ENCODE data around the gene PDE4B. TPM values are rescaled to one million over a fixed set of nuclear protein-coding genes. Genes with fewer than 3 reads are reported as not detected.
A peak's percentile ranks its signal among the peaks of the same experiment; 100 is the strongest.

PDE4B gene
- total RNA-seq, 2 donors from 2014 or later: 4.3 to 18.0 TPM

DNA sequence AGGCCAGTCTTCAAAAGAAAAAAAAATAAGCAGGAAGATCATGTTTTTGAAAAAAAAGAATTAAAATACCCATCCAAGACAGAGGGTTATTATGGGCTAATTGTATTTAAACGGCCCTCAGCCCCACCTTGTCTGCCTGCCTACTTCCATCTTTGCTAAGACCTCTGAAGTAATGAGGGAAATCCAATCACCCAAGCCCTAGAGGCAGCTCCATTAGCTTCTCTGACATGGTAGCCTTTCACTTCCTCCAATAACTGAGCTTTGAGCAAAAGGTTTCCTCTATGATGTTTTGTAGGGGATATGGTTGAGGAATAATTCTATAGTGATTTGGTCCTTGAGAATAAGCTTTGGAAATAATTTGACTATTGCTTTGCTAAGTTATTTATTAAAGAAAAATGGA, 563.1 kb downstream of the PDE4B start:
- no peaks in the 10 kb centered on the region for H3K9me3 Mint-ChIP-seq
- Histone ChIP-seq H3K36me3 (ENCODE audit: control insufficient read depth, insufficient read depth, low read length) (no peaks in the 10 kb centered on the region), H3K9ac (ENCODE audit: extremely low read depth, low read length, poor library complexity, severe bottlenecking) (no peak overlapping the region), H3K4me3 (ENCODE audit: low read length) (peak overlapping the region; percentile 22), H3K27ac (ENCODE audit: low read depth, low read length) (no peak overlapping the region), H3K9me3 (ENCODE audit: control insufficient read depth, low read length) (no peaks in the 10 kb centered on the region), H3K4me1 (ENCODE audit: control insufficient read depth, insufficient read depth, low read length) (peaks cover 40% of the 10 kb centered on the region), H3K27me3 (ENCODE audit: control insufficient read depth, insufficient read depth, low read length, poor library complexity, severe bottlenecking) (no peaks in the 10 kb centered on the region)
- H3K4me1 Mint-ChIP-seq: peaks cover 83% of the 10 kb centered on the region
- TF ChIP-seq, protein P1, sequence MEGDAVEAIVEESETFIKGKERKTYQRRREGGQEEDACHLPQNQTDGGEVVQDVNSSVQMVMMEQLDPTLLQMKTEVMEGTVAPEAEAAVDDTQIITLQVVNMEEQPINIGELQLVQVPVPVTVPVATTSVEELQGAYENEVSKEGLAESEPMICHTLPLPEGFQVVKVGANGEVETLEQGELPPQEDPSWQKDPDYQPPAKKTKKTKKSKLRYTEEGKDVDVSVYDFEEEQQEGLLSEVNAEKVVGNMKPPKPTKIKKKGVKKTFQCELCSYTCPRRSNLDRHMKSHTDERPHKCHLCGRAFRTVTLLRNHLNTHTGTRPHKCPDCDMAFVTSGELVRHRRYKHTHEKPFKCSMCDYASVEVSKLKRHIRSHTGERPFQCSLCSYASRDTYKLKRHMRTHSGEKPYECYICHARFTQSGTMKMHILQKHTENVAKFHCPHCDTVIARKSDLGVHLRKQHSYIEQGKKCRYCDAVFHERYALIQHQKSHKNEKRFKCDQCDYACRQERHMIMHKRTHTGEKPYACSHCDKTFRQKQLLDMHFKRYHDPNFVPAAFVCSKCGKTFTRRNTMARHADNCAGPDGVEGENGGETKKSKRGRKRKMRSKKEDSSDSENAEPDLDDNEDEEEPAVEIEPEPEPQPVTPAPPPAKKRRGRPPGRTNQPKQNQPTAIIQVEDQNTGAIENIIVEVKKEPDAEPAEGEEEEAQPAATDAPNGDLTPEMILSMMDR (conservative IDR thresholded peaks at IDR 0.05): no peak
- no peak for DNase-seq
- no peak overlapping the region for H3K27ac Mint-ChIP-seq
- peaks cover 2% of the 10 kb centered on the region for H3K36me3 Mint-ChIP-seq (ENCODE audit: low read depth)
- peak overlapping the region; percentile 59 for H3K4me3 Mint-ChIP-seq
- no peaks in the 10 kb centered on the region for H3K27me3 Mint-ChIP-seq (ENCODE audit: insufficient read depth)
- 86% methylated on average over 1 of the region's 1 CpG; no CpG with 5 or more reads in 1 of the 2 experiments for WGBS, 2 experiments (ENCODE audit: insufficient coverage in 1 of 2, insufficient read length in 1 of 2)

DNA sequence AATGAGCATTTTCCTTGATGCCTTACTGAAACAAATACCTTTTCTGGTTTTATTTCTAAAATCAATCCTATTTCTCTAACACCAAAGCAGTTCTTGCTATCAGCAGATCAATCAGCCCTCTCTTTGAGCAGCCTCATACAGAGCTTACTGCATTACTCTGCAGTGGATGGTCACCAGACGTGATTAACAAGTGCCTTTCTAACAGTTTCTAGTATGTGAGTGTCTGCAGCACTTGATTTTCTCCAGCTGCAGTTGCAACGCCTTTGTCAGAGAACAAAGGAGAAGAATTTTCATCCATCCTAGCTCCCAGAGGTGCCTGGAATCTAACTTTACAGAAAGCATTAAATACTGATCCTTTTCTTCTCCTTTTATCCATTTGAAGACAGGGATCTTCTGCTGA, 563.9 kb downstream of the PDE4B start:
- no peak for DNase-seq
- H3K9ac ChIP-seq (ENCODE audit: extremely low read depth, low read length, poor library complexity, severe bottlenecking): peak overlapping the region; percentile 23
- H3K27ac ChIP-seq (ENCODE audit: low read depth, low read length): peak overlapping the region; percentile 40
- peaks cover 75% of the 10 kb centered on the region for H3K4me1 Mint-ChIP-seq
- no peaks in the 10 kb centered on the region for H3K9me3 ChIP-seq (ENCODE audit: control insufficient read depth, low read length)
- peaks cover under 1% of the 10 kb centered on the region for H3K36me3 ChIP-seq (ENCODE audit: control insufficient read depth, insufficient read depth, low read length)
- H3K4me1 ChIP-seq (ENCODE audit: control insufficient read depth, insufficient read depth, low read length): peaks cover 32% of the 10 kb centered on the region
- 20 to 35% methylated on average over 1 to 2 of the region's 2 CpGs for WGBS, 2 experiments (ENCODE audit: insufficient coverage in 1 of 2, insufficient read length in 1 of 2)
- peak overlapping the region; percentile 72 for H3K27ac Mint-ChIP-seq
- H3K4me3 ChIP-seq (ENCODE audit: low read length): peak overlapping the region; percentile 56
- peak overlapping the region; percentile 16 for H3K4me3 Mint-ChIP-seq
- no peaks in the 10 kb centered on the region for H3K9me3 Mint-ChIP-seq
- H3K27me3 ChIP-seq (ENCODE audit: control insufficient read depth, insufficient read depth, low read length, poor library complexity, severe bottlenecking): no peaks in the 10 kb centered on the region
- peaks cover 3% of the 10 kb centered on the region for H3K36me3 Mint-ChIP-seq (ENCODE audit: low read depth)
- H3K27me3 Mint-ChIP-seq (ENCODE audit: insufficient read depth): no peaks in the 10 kb centered on the region
- TF ChIP-seq, protein P1 (conservative IDR thresholded peaks at IDR 0.05): no peak

DNA sequence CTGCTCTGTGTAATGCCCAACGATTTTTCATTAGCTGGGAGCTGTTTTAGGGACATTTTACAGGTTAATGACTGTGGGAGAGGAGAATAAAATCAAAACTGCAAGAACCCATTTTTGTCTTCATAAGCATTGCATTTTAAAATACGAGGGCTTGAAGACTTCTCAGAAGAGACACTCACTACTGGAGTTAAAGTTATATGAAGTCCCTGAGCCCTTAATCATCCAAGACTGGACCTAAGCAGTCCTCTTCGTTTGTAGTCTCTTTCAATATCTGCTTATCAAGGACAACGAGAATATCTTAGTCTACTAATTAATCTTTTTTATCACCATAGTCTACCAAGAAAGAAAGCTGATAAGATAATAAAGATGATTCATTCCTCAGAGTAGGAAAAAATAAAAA, 564.3 kb downstream of the PDE4B start:
- Mint-ChIP-seq H3K4me3 (no peak overlapping the region), H3K27ac (peak overlapping the region; percentile 72), H3K4me1 (peaks cover 71% of the 10 kb centered on the region), H3K36me3 (ENCODE audit: low read depth) (peaks cover 7% of the 10 kb centered on the region), H3K9me3 (no peaks in the 10 kb centered on the region), H3K27me3 (ENCODE audit: insufficient read depth) (no peaks in the 10 kb centered on the region)
- peak overlapping the region; percentile 56 for H3K4me3 ChIP-seq (ENCODE audit: low read length)
- WGBS, 2 experiments (ENCODE audit: insufficient coverage in 1 of 2, insufficient read length in 1 of 2): 47 to 50% methylated on average over 2 to 4 of the region's 4 CpGs
- H3K36me3 ChIP-seq (ENCODE audit: control insufficient read depth, insufficient read depth, low read length): peaks cover 5% of the 10 kb centered on the region
- H3K9me3 ChIP-seq (ENCODE audit: control insufficient read depth, low read length): no peaks in the 10 kb centered on the region
- H3K9ac ChIP-seq (ENCODE audit: extremely low read depth, low read length, poor library complexity, severe bottlenecking): peak overlapping the region; percentile 23
- H3K4me1 ChIP-seq (ENCODE audit: control insufficient read depth, insufficient read depth, low read length): peaks cover 28% of the 10 kb centered on the region
- H3K27me3 ChIP-seq (ENCODE audit: control insufficient read depth, insufficient read depth, low read length, poor library complexity, severe bottlenecking): no peaks in the 10 kb centered on the region
- DNase-seq: no peak
- peak overlapping the region; percentile 40 for H3K27ac ChIP-seq (ENCODE audit: low read depth, low read length)
- TF ChIP-seq, protein P1 (conservative IDR thresholded peaks at IDR 0.05): no peak

All from endodermal cell (in vitro differentiated cells).